Gastroesophageal sphincter (tissue), 3 donors: Measurements from ENCODE around the gene TANC1.

Experiments
- CTCF ChIP-seq, 4 experiments: fragments of 200-600 bp in 2 of 4; fragments of 450-650 bp in 2 of 4; sonication (generic) in 1 of 4; IDR thresholded peaks; one replicate each; pipeline ENCODE4 v1.5.1; 2017 to 2019; ENCODE audit warnings: antibody characterized with exemption in 4 of 4, mild to moderate bottlenecking in 2 of 4, moderate library complexity in 2 of 4
- EP300 ChIP-seq: sonication (generic); formaldehyde crosslinking; IDR thresholded peaks from one replicate; pipeline ENCODE4 v1.6.1; 2017; ENCODE audit warnings: antibody characterized with exemption, mild to moderate bottlenecking
- POLR2A ChIP-seq, 2 donors: fragments of 450-650 bp; IDR thresholded peaks; one replicate each; pipeline ENCODE4 v1.6.1; 2017; ENCODE audit warnings: antibody characterized with exemption in 2 of 2, mild to moderate bottlenecking in 2 of 2, moderate library complexity in 1 of 2
- POLR2AphosphoS5 ChIP-seq: sonication (generic); formaldehyde crosslinking; IDR thresholded peaks from one replicate; pipeline ENCODE4 v1.6.1; 2017; ENCODE audit warnings: antibody characterized with exemption

GRCh38 chr2:159109517-159109916, 141.1 kb downstream of the TANC1 start:
- no peak for TF ChIP-seq POLR2A (IDR thresholded peaks at IDR 0.05)
- TF ChIP-seq CTCF (IDR thresholded peaks at IDR 0.05): no peak
- no peak for TF ChIP-seq EP300
- no peak for TF ChIP-seq POLR2AphosphoS5
